Activated CD4-positive, alpha-beta memory T cell treated with anti-CD3 and anti-CD28 coated beads for 36 hours (primary cell): Measurements from ENCODE around the gene NSUN6. TPM values are rescaled to one million over a fixed set of nuclear protein-coding genes. Genes with fewer than 3 reads are reported as not detected.
"Not testable (repeated sequence)": the region's sequence is repeated elsewhere in the genome, so short reads cannot be mapped to it uniquely, and the experiment has no call there.

Source experiments
- CTCF ChIA-PET: fragments of 350-600 bp; sonication (Branson Sonifier 250); formaldehyde crosslinking; loops from one replicate; lab custom pipeline; 2021; ENCODE audit warnings: antibody characterized with exemption, inconsistent platforms; lab: Charles Lee
- POLR2A ChIA-PET: fragments of 350-600 bp; sonication (Branson Sonifier 250); formaldehyde crosslinking; loops from one replicate; lab custom pipeline; 2021; ENCODE audit warnings: antibody characterized with exemption; lab: Charles Lee
- DNase-seq: peaks from one replicate; pipeline ENCODE4 v3.0.0-alpha.2; 2020
- H3K27ac Mint-ChIP-seq: one replicate; pipeline ENCODE4 v1.8.0; 2021; ENCODE audit warnings: mixed read lengths
- H3K27me3 Mint-ChIP-seq: one replicate; pipeline ENCODE4 v1.8.0; 2021; ENCODE audit warnings: mixed read lengths
- H3K36me3 Mint-ChIP-seq: one replicate; pipeline ENCODE4 v1.8.0; 2021; ENCODE audit warnings: mixed read lengths
- H3K4me1 Mint-ChIP-seq: one replicate; pipeline ENCODE4 v1.8.0; 2021; ENCODE audit warnings: low read depth, mixed read lengths
- H3K4me3 Mint-ChIP-seq: one replicate; pipeline ENCODE4 v1.8.0; 2021; ENCODE audit warnings: mild to moderate bottlenecking, mixed read lengths
- H3K9me3 Mint-ChIP-seq: one replicate; pipeline ENCODE4 v1.8.0; 2021; ENCODE audit warnings: mixed read lengths
- intact Hi-C: fragments of 100-400 bp; cut with micrococcal nuclease; formaldehyde crosslinking; loops from one replicate; pipeline ENCODE4 v1.15.1; 2023
- total RNA-seq, 2 experiments: library from RNA; stranded (reverse); gene quantifications; one replicate each; pipeline ENCODE4 v1.2.3, GENCODE V29; 2021

Gene NSUN6
- total RNA-seq, 2 experiments from 2014 or later = 12.6 to 15.0 TPM

GRCh38 chr10:18656724-18657123 lies 5.3 kb upstream of the NSUN6 start:
- ChIA-PET CTCF (no interaction called here), POLR2A (no interaction called here)

GRCh38 chr10:18653112-18653511 lies 1.7 kb upstream of the NSUN6 start:
- no peaks in the 10 kb centered on the region for H3K27me3 Mint-ChIP-seq
- ChIA-PET POLR2A (no interaction called here), CTCF (no interaction called here)
- DNase-seq = no peak
- H3K36me3 Mint-ChIP-seq = peaks cover 2% of the 10 kb centered on the region
- H3K4me1 Mint-ChIP-seq = peaks cover 30% of the 10 kb centered on the region
- H3K9me3 Mint-ChIP-seq = no peaks in the 10 kb centered on the region
- no peak overlapping the region for H3K27ac Mint-ChIP-seq
- peak overlapping the region; percentile 89 for H3K4me3 Mint-ChIP-seq
- intact Hi-C loops = loop anchor here (5.0 to 10.0 kb wide), 3 partner anchors 1228 to 1626 kb away; partner anchors contain the start of gene TRDMT1

More at GRCh38 chr10:18656724-18657123, 5.3 kb upstream of the NSUN6 start:
- peaks cover 24% of the 10 kb centered on the region for H3K4me1 Mint-ChIP-seq
- H3K27ac Mint-ChIP-seq = no peak overlapping the region
- intact Hi-C loops = loop anchor here (10.0 kb wide), 2 partner anchors 1232 to 1452 kb away; partner anchors contain the start of gene TRDMT1
- DNase-seq = no peak
- H3K9me3 Mint-ChIP-seq = no peaks in the 10 kb centered on the region
- H3K4me3 Mint-ChIP-seq = no peak overlapping the region
- H3K36me3 Mint-ChIP-seq = peaks cover 10% of the 10 kb centered on the region
- no peaks in the 10 kb centered on the region for H3K27me3 Mint-ChIP-seq

GRCh38 chr10:18650404-18650997 lies 886 bp downstream of the NSUN6 start:
- intact Hi-C loops = loop anchor here (2.0 to 10.0 kb wide), 6 partner anchors 24 to 1834 kb away; partner anchors contain the start of genes RSU1 and TRDMT1
- no peaks in the 10 kb centered on the region for H3K27me3 Mint-ChIP-seq
- peaks cover 3% of the 10 kb centered on the region for H3K36me3 Mint-ChIP-seq
- CTCF ChIA-PET = no interaction called here
- DNase-seq = no peak
- H3K4me1 Mint-ChIP-seq = peaks cover 30% of the 10 kb centered on the region
- no peaks in the 10 kb centered on the region for H3K9me3 Mint-ChIP-seq
- H3K27ac Mint-ChIP-seq = peak overlapping the region; percentile 93
- peak overlapping the region; percentile 89 for H3K4me3 Mint-ChIP-seq
- POLR2A ChIA-PET = interaction anchor here (3.6 kb wide), 1 partner anchor 9 kb away, joined by 19 read pairs; the partner anchor contains the start of gene ARL5B

- no peak for DNase-seq
- ChIA-PET CTCF (interaction anchor here (1.0 kb wide), 1 partner anchor 65 kb away, joined by 3 read pairs; no protein-coding TSS in a partner anchor), POLR2A (interaction anchor here (3.6 kb wide), 1 partner anchor 10 kb away, joined by 19 read pairs; the partner anchor contains the start of gene ARL5B)
- Mint-ChIP-seq H3K27me3 (no peaks in the 10 kb centered on the region), H3K27ac (no peak overlapping the region), H3K4me1 (peaks cover 30% of the 10 kb centered on the region), H3K4me3 (peak overlapping the region; percentile 89), H3K9me3 (no peaks in the 10 kb centered on the region), H3K36me3 (peaks cover 6% of the 10 kb centered on the region)
- intact Hi-C loops = loop anchor here (2.0 kb wide), 1 partner anchor 149 kb away; no protein-coding TSS in a partner anchor
Measured at GRCh38 chr10:18649364-18649959, 1.9 kb downstream of the NSUN6 start.

GRCh38 chr10:18647945-18648344 lies 3.4 kb downstream of the NSUN6 start:
- Mint-ChIP-seq H3K9me3 (no peaks in the 10 kb centered on the region), H3K4me3 (no peak overlapping the region), H3K27me3 (no peaks in the 10 kb centered on the region), H3K4me1 (peaks cover 33% of the 10 kb centered on the region), H3K36me3 (peaks cover 12% of the 10 kb centered on the region), H3K27ac (no peak overlapping the region)
- no peak for DNase-seq
- CTCF ChIA-PET = no interaction called here
- intact Hi-C loops = loop anchor here (2.0 kb wide), 1 partner anchor 147 kb away; no protein-coding TSS in a partner anchor
- POLR2A ChIA-PET = interaction anchor here (1.8 to 3.6 kb wide), 2 partner anchors 11 kb away, joined by 4 to 19 read pairs; partner anchors contain the start of gene ARL5B

GRCh38 chr10:18647151-18647550 lies 4.2 kb downstream of the NSUN6 start:
- intact Hi-C loops = no loop called here
- Mint-ChIP-seq H3K4me3 (no peak overlapping the region), H3K36me3 (peaks cover 12% of the 10 kb centered on the region), H3K27ac (no peak overlapping the region), H3K4me1 (peaks cover 30% of the 10 kb centered on the region), H3K27me3 (no peaks in the 10 kb centered on the region), H3K9me3 (no peaks in the 10 kb centered on the region)
- CTCF ChIA-PET = no interaction called here
- POLR2A ChIA-PET = interaction anchor here (1.8 kb wide), 1 partner anchor 12 kb away, joined by 4 read pairs; the partner anchor contains the start of gene ARL5B
- DNase-seq = no peak

- DNase-seq, H3K4me3 Mint-ChIP-seq, intact Hi-C loops, H3K9me3 Mint-ChIP-seq, H3K27me3 Mint-ChIP-seq, CTCF ChIA-PET, H3K27ac Mint-ChIP-seq, H3K4me1 Mint-ChIP-seq: not testable (repeated sequence)
- POLR2A ChIA-PET = interaction anchor here (0.6 kb wide), 1 partner anchor 11 kb away, joined by 3 read pairs; the partner anchor contains the start of gene NSUN6
- H3K36me3 Mint-ChIP-seq = peaks cover 20% of the 10 kb centered on the region
Measured at GRCh38 chr10:18639719-18640118, 11.7 kb downstream of the NSUN6 start.

GRCh38 chr10:18637400-18637799 lies 14.0 kb downstream of the NSUN6 start:
- H3K4me1 Mint-ChIP-seq, intact Hi-C loops, H3K9me3 Mint-ChIP-seq, H3K27me3 Mint-ChIP-seq, H3K27ac Mint-ChIP-seq, DNase-seq, CTCF ChIA-PET, H3K4me3 Mint-ChIP-seq, POLR2A ChIA-PET: not testable (repeated sequence)
- H3K36me3 Mint-ChIP-seq = peaks cover 22% of the 10 kb centered on the region

- POLR2A ChIA-PET = no interaction called here
- H3K4me1 Mint-ChIP-seq = no peaks in the 10 kb centered on the region
- intact Hi-C loops = no loop called here
- CTCF ChIA-PET = no interaction called here
- DNase-seq = no peak
- no peak overlapping the region for H3K27ac Mint-ChIP-seq
- H3K9me3 Mint-ChIP-seq = peaks cover 2% of the 10 kb centered on the region
- H3K36me3 Mint-ChIP-seq = peaks cover 18% of the 10 kb centered on the region
- H3K4me3 Mint-ChIP-seq = no peak overlapping the region
- no peaks in the 10 kb centered on the region for H3K27me3 Mint-ChIP-seq
Measured at GRCh38 chr10:18635995-18636394, 15.4 kb downstream of the NSUN6 start.

GRCh38 chr10:18632500-18632899 lies 18.9 kb downstream of the NSUN6 start:
- POLR2A ChIA-PET = not testable (repeated sequence)

GRCh38 chr10:18627452-18628018 lies 23.9 kb downstream of the NSUN6 start:
- H3K4me3 Mint-ChIP-seq = peak overlapping the region; percentile 73
- H3K27ac Mint-ChIP-seq, H3K36me3 Mint-ChIP-seq, POLR2A ChIA-PET, H3K27me3 Mint-ChIP-seq, H3K9me3 Mint-ChIP-seq, CTCF ChIA-PET, H3K4me1 Mint-ChIP-seq: not testable (repeated sequence)
- peak; percentile 73 for DNase-seq
- intact Hi-C loops = loop anchor here (2.0 kb wide), 1 partner anchor 23 kb away; the partner anchor contains the start of gene NSUN6

More at GRCh38 chr10:18632500-18632899, 18.9 kb downstream of the NSUN6 start:
- intact Hi-C loops, H3K4me3 Mint-ChIP-seq, H3K9me3 Mint-ChIP-seq, DNase-seq, H3K4me1 Mint-ChIP-seq, CTCF ChIA-PET, H3K27me3 Mint-ChIP-seq, H3K27ac Mint-ChIP-seq: not testable (repeated sequence)
- H3K36me3 Mint-ChIP-seq = peaks cover 17% of the 10 kb centered on the region

- intact Hi-C loops = loop anchor here (2.0 kb wide), 1 partner anchor 25 kb away; the partner anchor contains the start of gene NSUN6
- Mint-ChIP-seq H3K27me3 (no peaks in the 10 kb centered on the region), H3K36me3 (peaks cover 15% of the 10 kb centered on the region), H3K27ac (no peak overlapping the region), H3K9me3 (no peaks in the 10 kb centered on the region), H3K4me1 (peaks cover 7% of the 10 kb centered on the region), H3K4me3 (no peak overlapping the region)
- ChIA-PET POLR2A (no interaction called here), CTCF (interaction anchor here (0.6 kb wide), 1 partner anchor 42 kb away, joined by 4 read pairs; no protein-coding TSS in a partner anchor)
- DNase-seq = no peak
Measured at GRCh38 chr10:18625886-18626285, 25.5 kb downstream of the NSUN6 start.
